Choroid plexus epithelial cell (primary cell): ENCODE results near the gene EPN1.

ENCODE experiments used
- DNase-seq: peaks from one replicate; pipeline ENCODE4 v3.0.0-alpha.2; 2010; ENCODE audit warnings: low read depth
- H3K4me3 ChIP-seq: 2 replicates; pipeline ENCODE4 v1.5.1; 2011; ENCODE audit warnings: low read depth, mild to moderate bottlenecking, control low read depth, low read length, moderate library complexity
- TF ChIP-seq, protein P1 (sequence below): conservative IDR thresholded peaks from 2 replicates; pipeline ENCODE4 v1.5.1; 2011; ENCODE audit warnings: low read depth, mild to moderate bottlenecking, control low read depth, inconsistent platforms, low read length, moderate library complexity

Gene EPN1

DNA sequence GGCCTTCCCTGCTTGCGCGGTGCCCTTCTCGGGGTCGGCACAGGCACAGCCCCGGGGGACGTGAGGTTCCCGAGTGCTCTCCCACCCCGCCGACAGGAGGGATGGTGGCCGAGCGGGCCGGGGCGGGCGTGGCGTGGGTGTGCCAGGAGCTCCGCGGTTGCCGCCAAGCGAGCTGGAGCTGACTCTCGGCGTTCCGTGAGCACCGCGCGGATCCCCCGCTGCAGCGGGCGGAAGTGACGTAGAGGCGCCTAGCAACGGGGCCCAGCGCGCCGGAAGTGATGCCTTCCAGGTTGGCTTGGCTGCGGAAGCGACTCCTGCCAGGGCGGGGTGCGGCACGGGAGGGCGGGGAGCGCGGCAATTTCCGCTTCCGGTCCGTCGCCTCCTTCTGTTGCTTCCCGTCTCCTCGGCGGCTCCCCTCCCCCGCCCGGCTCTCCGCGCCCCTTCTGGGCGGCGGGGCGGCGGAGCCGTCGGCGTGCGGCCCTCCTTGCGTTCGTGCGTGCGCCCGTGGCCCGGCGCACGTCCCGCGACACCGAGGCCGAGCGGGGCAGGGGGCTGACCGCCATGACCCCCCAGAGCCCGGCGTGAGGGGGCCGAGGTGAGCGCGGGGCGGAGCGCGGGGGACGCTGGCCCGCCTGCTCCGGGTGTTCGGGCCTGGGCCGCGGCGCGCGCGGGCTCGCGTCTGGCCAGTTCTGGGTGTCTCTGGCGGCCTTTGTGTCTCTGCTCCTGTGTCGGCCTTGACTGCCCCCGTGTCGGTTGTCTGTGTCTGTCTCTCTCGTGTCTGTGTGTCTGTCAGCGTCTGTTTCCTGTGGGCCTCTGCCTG lies at the start of gene EPN1:
Gene EPN1 (plus strand): TSS at position 386 of the 820 bp plus-strand sequence. CDS start 3,402 bp downstream, outside the sequence.
- peak within 1 kb of the TSS; percentile 82 for H3K4me3 ChIP-seq
- TF ChIP-seq, protein P1, sequence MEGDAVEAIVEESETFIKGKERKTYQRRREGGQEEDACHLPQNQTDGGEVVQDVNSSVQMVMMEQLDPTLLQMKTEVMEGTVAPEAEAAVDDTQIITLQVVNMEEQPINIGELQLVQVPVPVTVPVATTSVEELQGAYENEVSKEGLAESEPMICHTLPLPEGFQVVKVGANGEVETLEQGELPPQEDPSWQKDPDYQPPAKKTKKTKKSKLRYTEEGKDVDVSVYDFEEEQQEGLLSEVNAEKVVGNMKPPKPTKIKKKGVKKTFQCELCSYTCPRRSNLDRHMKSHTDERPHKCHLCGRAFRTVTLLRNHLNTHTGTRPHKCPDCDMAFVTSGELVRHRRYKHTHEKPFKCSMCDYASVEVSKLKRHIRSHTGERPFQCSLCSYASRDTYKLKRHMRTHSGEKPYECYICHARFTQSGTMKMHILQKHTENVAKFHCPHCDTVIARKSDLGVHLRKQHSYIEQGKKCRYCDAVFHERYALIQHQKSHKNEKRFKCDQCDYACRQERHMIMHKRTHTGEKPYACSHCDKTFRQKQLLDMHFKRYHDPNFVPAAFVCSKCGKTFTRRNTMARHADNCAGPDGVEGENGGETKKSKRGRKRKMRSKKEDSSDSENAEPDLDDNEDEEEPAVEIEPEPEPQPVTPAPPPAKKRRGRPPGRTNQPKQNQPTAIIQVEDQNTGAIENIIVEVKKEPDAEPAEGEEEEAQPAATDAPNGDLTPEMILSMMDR = no peak
- DNase-seq = peak; percentile 97

- no peak for DNase-seq
- no peak overlapping the region for H3K4me3 ChIP-seq
- TF ChIP-seq, protein P1 = no peak
Observed at GRCh38 chr19:55626350-55626749, 48.7 kb upstream of the EPN1 start.

DNA sequence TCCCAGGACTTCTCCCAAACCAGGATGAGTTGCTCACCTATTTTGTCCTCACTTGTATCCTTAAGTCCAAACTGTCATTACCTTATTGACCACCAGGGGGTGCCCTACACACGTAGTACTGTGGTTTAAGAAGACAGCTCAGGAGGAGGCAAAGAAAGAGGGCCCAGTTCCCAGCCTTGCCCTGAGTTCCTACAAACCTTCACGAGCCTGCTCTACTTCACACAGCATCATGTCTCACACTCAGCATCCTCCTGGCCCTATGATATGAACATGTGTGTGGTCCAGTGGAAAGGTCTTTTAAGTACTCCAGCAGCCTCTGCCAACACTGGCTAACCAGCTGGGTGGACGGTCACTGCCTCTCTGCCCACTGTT lies 42.6 kb upstream of the EPN1 start:
- TF ChIP-seq, protein P1 = peak; percentile 82
- H3K4me3 ChIP-seq = no peak overlapping the region
- peak; percentile 99 for DNase-seq

DNA sequence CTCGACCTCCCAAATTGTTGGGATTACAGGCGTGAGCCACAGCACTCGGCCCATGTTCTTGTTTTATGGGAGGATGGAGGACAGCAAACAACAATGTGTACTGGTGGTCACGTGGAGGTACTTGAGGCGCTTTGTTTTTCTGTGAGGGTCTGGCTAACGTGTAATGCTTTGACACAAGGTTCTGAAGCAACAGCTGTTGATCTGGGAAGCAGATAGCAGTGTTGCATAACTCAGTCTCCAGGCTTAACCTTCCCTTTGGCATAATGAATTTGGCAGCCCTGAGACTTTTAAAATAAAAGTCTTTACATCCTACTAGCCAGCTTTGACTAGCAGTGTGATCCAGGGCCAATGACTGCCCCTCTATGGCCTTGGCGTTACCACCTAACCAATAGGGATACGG lies 41.2 kb upstream of the EPN1 start:
- no peak overlapping the region for H3K4me3 ChIP-seq
- DNase-seq = no peak
- TF ChIP-seq, protein P1 = no peak

- peak overlapping the region; percentile 100 for H3K4me3 ChIP-seq
- TF ChIP-seq, protein P1 = no peak
- DNase-seq = no peak
Observed at GRCh38 chr19:55635334-55635717, 39.7 kb upstream of the EPN1 start.

GRCh38 chr19:55635856-55636440 lies 39.1 kb upstream of the EPN1 start:
- DNase-seq = no peak
- peak overlapping the region; percentile 100 for H3K4me3 ChIP-seq
- TF ChIP-seq, protein P1 = no peak
